Caco-2 (cell line): ENCODE data around the gene FLT1. TPM values are rescaled to one million over a fixed set of nuclear protein-coding genes. Genes with fewer than 3 reads are reported as not detected.

Experiments used
- BruUV-seq: library from RNA; stranded (reverse); fragments of 400-500 nt; replicated peaks from 2 replicates; lab custom pipeline; 2021; lab: Mats Ljungman, UMichigan
- CTCF ChIA-PET: fragments of 300-600 bp; sonication (Branson Sonifier 250); formaldehyde crosslinking; loops from one replicate; lab custom pipeline; 2022; ENCODE audit warnings: antibody characterized with exemption; lab: Charles Lee
- POLR2A ChIA-PET: fragments of 300-600 bp; sonication (Branson Sonifier 250); formaldehyde crosslinking; loops from one replicate; lab custom pipeline; 2022; ENCODE audit warnings: antibody characterized with exemption; lab: Charles Lee
- DNase-seq, 2 experiments: peaks; one replicate each; pipeline versions ENCODE4 v3.0.0 to v3.0.0-alpha.2; 2020 to 2022
- H3K27me3 ChIP-seq: replicated peaks from 2 replicates; pipeline ENCODE4 v1.6.0; 2011; ENCODE audit warnings: low read length; ENCODE audit not compliant: control insufficient read depth, insufficient read depth
- H3K36me3 ChIP-seq: 2 replicates; pipeline ENCODE4 v1.5.1; 2011; ENCODE audit warnings: low read length; ENCODE audit not compliant: control insufficient read depth, insufficient read depth
- H3K4me1 ChIP-seq: fragments of 250-450 bp; sonication (Bioruptor Pico); 2 replicates; pipeline ENCODE4 v1.5.1; 2020; ENCODE audit warnings: mild to moderate bottlenecking
- H3K4me3 ChIP-seq: 2 replicates; pipeline ENCODE4 v1.5.1; 2011; ENCODE audit warnings: low read depth, mild to moderate bottlenecking, control low read depth, low read length
- H3K9me3 ChIP-seq: fragments of 250-450 bp; sonication (Bioruptor Pico); 2 replicates; pipeline ENCODE4 v1.5.1; 2020; ENCODE audit warnings: mild to moderate bottlenecking, moderate library complexity
- H3K27ac Mint-ChIP-seq: one replicate; pipeline ENCODE4 v1.8.0; 2022; ENCODE audit warnings: mixed read lengths; ENCODE audit not compliant: unreplicated experiment
- H3K27me3 Mint-ChIP-seq: one replicate; pipeline ENCODE4 v1.8.0; 2022; ENCODE audit warnings: mixed read lengths; ENCODE audit not compliant: insufficient read depth, unreplicated experiment
- H3K36me3 Mint-ChIP-seq: one replicate; pipeline ENCODE4 v1.8.0; 2022; ENCODE audit warnings: mild to moderate bottlenecking, mixed read lengths; ENCODE audit not compliant: insufficient read depth, unreplicated experiment
- H3K4me1 Mint-ChIP-seq: one replicate; pipeline ENCODE4 v1.8.0; 2022; ENCODE audit warnings: low read depth, mixed read lengths; ENCODE audit not compliant: unreplicated experiment
- H3K4me3 Mint-ChIP-seq: one replicate; pipeline ENCODE4 v1.8.0; 2022; ENCODE audit warnings: mild to moderate bottlenecking, moderate library complexity, mixed read lengths; ENCODE audit not compliant: unreplicated experiment
- H3K9me3 Mint-ChIP-seq: one replicate; pipeline ENCODE4 v1.8.0; 2022; ENCODE audit warnings: mixed read lengths; ENCODE audit not compliant: unreplicated experiment
- CTCF ChIP-seq, 2 experiments: fragments of 200-600 bp in 1 of 2; IDR thresholded peaks; 1 replicate in 1 of 2; 2 replicates in 1 of 2; pipeline versions ENCODE4 v1.5.1 to v1.8.0; 2011 to 2022; ENCODE audit warnings: antibody characterized with exemption in 1 of 2, control low read depth in 1 of 2, inconsistent platforms in 1 of 2, low read depth in 1 of 2, low read length in 1 of 2, mild to moderate bottlenecking in 1 of 2, moderate library complexity in 1 of 2; ENCODE audit not compliant: insufficient read depth in 1 of 2, severe bottlenecking in 1 of 2, unreplicated experiment in 1 of 2
- intact Hi-C: fragments of 100-400 bp; cut with micrococcal nuclease; formaldehyde crosslinking; loops from one replicate; pipeline ENCODE4 v1.10.0; 2022; ENCODE audit not compliant: unreplicated experiment
- total RNA-seq: library from RNA; stranded (reverse); gene quantifications from 2 replicates; pipeline ENCODE4 v1.2.3, GENCODE V29; 2022

Gene FLT1
- total RNA-seq, 1 experiment from 2014 or later = 0.66 TPM

GRCh38 chr13:28347456-28348371 lies 147.2 kb downstream of the FLT1 start:
- ChIA-PET POLR2A (no interaction called here), CTCF (no interaction called here)
- H3K4me3 Mint-ChIP-seq = no peak overlapping the region
- H3K27me3 Mint-ChIP-seq = no peaks in the 10 kb centered on the region
- Histone ChIP-seq H3K4me1 (peaks cover under 1% of the 10 kb centered on the region), H3K9me3 (no peaks in the 10 kb centered on the region), H3K36me3 (no peaks in the 10 kb centered on the region), H3K4me3 (no peak overlapping the region), H3K27me3 (no peaks in the 10 kb centered on the region)
- no peak for TF ChIP-seq CTCF (IDR thresholded peaks at IDR 0.05; ENCODE audit: insufficient read depth in 1 of 2, low read depth in 1 of 2, low read length in 1 of 2, severe bottlenecking in 1 of 2, unreplicated experiment in 1 of 2)
- intact Hi-C loops = no loop called here
- no TSS peak for BruUV-seq
- H3K27ac Mint-ChIP-seq = no peak overlapping the region
- DNase-seq = no peak
- H3K36me3 Mint-ChIP-seq = no peaks in the 10 kb centered on the region
- no peaks in the 10 kb centered on the region for H3K9me3 Mint-ChIP-seq
- H3K4me1 Mint-ChIP-seq = peaks cover 4% of the 10 kb centered on the region

GRCh38 chr13:28346154-28346553 lies 148.8 kb downstream of the FLT1 start:
- DNase-seq = no peak
- Mint-ChIP-seq H3K36me3 (no peaks in the 10 kb centered on the region), H3K9me3 (no peaks in the 10 kb centered on the region), H3K27me3 (no peaks in the 10 kb centered on the region), H3K4me3 (no peak overlapping the region), H3K4me1 (peaks cover 15% of the 10 kb centered on the region), H3K27ac (no peak overlapping the region)
- intact Hi-C loops = no loop called here
- Histone ChIP-seq H3K36me3 (no peaks in the 10 kb centered on the region), H3K9me3 (no peaks in the 10 kb centered on the region), H3K27me3 (no peaks in the 10 kb centered on the region), H3K4me1 (peaks cover 8% of the 10 kb centered on the region), H3K4me3 (no peak overlapping the region)
- CTCF ChIA-PET = no interaction called here
- TF ChIP-seq CTCF (IDR thresholded peaks at IDR 0.05; ENCODE audit: insufficient read depth in 1 of 2, low read depth in 1 of 2, low read length in 1 of 2, severe bottlenecking in 1 of 2, unreplicated experiment in 1 of 2) = no peak
- BruUV-seq = no TSS peak
- POLR2A ChIA-PET = no interaction called here

GRCh38 chr13:28344163-28344562 lies 150.8 kb downstream of the FLT1 start:
- POLR2A ChIA-PET = no interaction called here
- Mint-ChIP-seq H3K27me3 (no peaks in the 10 kb centered on the region), H3K27ac (peak overlapping the region; percentile 0), H3K4me3 (no peak overlapping the region), H3K9me3 (no peaks in the 10 kb centered on the region), H3K4me1 (peaks cover 29% of the 10 kb centered on the region), H3K36me3 (no peaks in the 10 kb centered on the region)
- Histone ChIP-seq H3K9me3 (no peaks in the 10 kb centered on the region), H3K4me1 (peaks cover 19% of the 10 kb centered on the region), H3K36me3 (no peaks in the 10 kb centered on the region), H3K27me3 (no peaks in the 10 kb centered on the region), H3K4me3 (no peak overlapping the region)
- CTCF ChIA-PET = no interaction called here
- BruUV-seq = no TSS peak
- no peak for TF ChIP-seq CTCF (IDR thresholded peaks at IDR 0.05; ENCODE audit: insufficient read depth in 1 of 2, low read depth in 1 of 2, low read length in 1 of 2, severe bottlenecking in 1 of 2, unreplicated experiment in 1 of 2)
- intact Hi-C loops = no loop called here
- no peak for DNase-seq
